Bronchus fibroblast of lung (primary cell): ENCODE measurements around the gene VSX2. TPM values are rescaled to one million over a fixed set of nuclear protein-coding genes. Genes with fewer than 3 reads are reported as not detected.

ENCODE experiments used
- total RNA-seq: library from RNA; depleted of rRNA; stranded (reverse); fragments of >200 nt; gene quantifications from 2 replicates; pipeline ENCODE4 v1.2.3, GENCODE V29; 2015

Gene VSX2
- total RNA-seq = not detected in 2 replicates

DNA sequence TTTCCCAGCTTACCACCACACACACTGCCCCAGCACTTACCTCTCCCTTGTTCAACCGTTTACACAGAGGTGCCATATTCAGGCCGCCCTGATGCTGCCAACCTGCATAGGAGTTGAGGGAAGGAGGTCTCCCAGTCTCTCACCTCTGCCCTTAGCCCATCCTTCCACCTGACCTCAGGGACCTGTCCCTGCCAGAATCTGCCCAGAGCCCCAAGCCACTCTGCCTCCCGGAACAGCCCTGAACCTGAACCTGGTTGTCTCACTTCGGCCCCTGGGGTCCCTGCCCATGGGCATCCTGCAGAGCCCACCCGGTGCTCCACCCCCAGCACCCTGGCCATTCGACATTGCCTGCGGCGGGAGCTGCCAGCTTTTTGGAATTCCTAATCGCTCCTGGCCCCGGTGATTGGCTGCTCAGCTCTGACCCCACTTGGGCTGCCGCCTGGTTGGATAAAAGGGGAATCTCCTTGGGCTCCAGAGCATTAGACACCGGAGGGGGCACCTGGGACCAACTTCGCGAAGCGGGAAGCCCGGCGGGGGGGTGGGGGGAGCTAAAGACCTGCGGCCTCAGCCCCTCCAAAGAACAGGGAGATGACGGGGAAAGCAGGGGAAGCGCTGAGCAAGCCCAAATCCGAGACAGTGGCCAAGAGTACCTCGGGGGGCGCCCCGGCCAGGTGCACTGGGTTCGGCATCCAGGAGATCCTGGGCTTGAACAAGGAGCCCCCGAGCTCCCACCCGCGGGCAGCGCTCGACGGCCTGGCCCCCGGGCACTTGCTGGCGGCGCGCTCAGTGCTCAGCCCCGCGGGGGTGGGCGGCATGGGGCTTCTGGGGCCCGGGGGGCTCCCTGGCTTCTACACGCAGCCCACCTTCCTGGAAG lies at the start of gene VSX2:
TSS of gene VSX2 (plus strand) at position 476 of the 874 bp plus-strand sequence. CDS start at position 589, 113 bp downstream.

DNA sequence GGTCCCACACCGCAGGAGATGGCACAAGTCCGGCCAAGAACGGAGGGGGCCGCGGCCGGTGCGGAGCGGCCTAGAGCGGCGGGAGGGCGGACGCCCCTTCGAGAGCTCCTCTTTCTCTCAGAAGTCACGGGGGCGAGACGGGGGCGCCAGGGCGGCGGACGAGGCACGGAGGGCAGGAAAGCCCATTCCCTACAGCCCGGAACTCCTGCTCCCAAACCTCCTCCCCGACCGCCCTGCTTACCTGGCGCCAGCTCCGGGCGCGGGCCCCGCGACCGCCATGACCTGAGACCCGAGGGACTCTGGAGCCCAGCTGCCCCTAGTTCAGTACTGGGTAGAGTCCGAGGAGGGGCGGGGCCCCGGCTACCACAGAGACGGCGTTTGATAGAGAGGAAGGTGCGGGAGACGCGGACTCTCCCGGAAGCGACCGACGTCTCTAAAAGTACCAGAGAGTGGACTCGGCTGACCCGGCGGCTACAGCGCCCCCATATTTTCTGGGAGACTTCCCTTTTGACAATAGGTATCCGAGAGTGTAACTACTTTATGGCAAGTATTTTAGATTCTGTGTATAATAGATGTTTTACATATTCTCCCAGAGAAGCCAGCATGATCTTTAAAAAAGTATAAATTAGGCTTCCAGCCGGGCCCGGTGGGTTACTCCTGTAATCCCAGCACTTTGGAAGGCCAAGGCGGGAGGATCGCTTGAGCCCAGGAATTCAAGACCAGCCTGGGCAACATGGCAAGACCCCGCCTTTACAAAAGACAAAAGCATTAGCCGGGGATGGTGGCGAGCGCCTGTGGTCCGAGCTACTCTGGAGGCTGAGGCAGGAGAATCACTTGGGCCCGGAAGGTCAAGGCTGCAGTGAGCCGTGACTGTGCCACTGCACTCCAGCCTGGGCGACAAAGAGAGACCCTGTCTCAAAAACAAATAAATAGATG lies 63.7 kb downstream of the VSX2 start, which contains the start of gene ABCD4:
TSS of gene ABCD4 (minus strand) at position 301 of the 936 bp plus-strand sequence. CDS start at position 279, 22 bp downstream.

Other genes starting within 250 kb of the VSX2 start
- gene ENTPD5, start 220.2 kb upstream of the VSX2 start, total RNA-seq = 8.2 and 11.9 TPM in 2 replicates
- gene BBOF1, start 220.1 kb upstream of the VSX2 start, total RNA-seq = 1.3 and 5.2 TPM in 2 replicates
- gene ALDH6A1, start 155.0 kb upstream of the VSX2 start, total RNA-seq = 12.8 and 14.3 TPM in 2 replicates
- gene LIN52, start 154.5 kb upstream of the VSX2 start, total RNA-seq = 8.2 and 9.1 TPM in 2 replicates
- gene ABCD4, start 63.5 kb downstream of the VSX2 start, total RNA-seq = 23.9 and 26.2 TPM in 2 replicates
- gene VRTN, start 109.0 kb downstream of the VSX2 start, total RNA-seq = not detected in 2 replicates
- gene SYNDIG1L, start 186.8 kb downstream of the VSX2 start, total RNA-seq = under 0.01 TPM in 1 of 2 replicates, not detected in the other